ENCODE data around the gene TMEM8B. TPM values are rescaled to one million over a fixed set of nuclear protein-coding genes. Genes with fewer than 3 reads are reported as not detected.

TMEM8B gene
- total RNA-seq, 6 experiments from 2014 or later: 8.7 to 15.2 (median 12.0) TPM

DNA sequence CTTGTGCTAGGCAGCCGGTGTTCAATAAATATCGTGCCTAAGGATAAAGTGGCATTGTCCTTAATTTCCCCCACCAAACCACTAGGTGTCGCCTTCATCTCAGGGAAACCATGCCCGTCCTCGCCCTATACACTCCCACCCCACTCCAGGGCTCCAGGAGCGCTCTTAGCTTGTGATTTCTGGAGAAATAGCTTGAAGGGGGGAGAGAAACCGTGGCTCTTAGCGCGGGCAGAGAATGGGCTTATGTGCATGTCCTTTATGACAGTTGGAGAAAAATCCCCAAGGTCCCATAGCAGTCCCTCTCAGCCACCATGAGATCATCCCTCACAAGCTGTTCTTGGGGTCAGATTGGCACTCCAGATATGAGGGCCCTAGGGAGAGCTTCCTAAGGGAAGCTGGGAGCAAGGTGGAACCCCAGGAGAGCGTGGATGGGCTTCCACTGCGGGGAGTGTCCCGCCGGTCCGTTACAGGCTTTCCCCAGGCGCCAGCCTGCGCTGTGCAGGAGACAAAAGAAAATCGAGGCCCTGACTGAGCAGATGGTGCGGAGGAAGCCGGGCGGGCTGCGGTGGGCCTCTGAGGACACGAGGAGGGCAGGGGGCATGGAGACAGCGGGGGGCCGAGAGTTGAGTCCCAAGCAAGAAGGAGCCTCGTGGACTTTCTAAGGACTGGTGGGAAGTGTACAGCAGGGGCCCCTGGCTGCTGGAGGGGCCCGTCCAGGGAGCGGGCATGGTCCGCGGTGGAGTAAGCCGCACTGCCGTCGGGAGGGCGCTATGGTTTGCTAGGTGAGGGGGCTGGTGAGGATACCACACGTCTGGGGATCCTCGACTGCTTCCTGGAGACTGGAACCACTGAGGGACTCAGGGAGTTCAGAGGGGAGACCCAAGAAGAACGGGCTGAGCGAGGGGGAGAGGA lies 38.4 kb upstream of the TMEM8B start:
- TF ChIP-seq CTCF (IDR thresholded peaks at IDR 0.05): peak; percentile 93
- H3K27me3 Mint-ChIP-seq (ENCODE audit: insufficient read depth): peaks cover 5% of the 10 kb centered on the region
- H3K27ac Mint-ChIP-seq: peak overlapping the region; percentile 82
- peaks cover 49% of the 10 kb centered on the region for H3K4me1 Mint-ChIP-seq (ENCODE audit: low read depth)
- peak overlapping the region; percentile 78 for H3K4me3 Mint-ChIP-seq
- peak; percentile 73 for DNase-seq
- no peaks in the 10 kb centered on the region for H3K36me3 Mint-ChIP-seq (ENCODE audit: low read depth)
- H3K9me3 Mint-ChIP-seq: no peaks in the 10 kb centered on the region

- no peak for TF ChIP-seq CTCF (IDR thresholded peaks at IDR 0.05)
- Mint-ChIP-seq H3K4me1 (ENCODE audit: low read depth) (peaks cover 57% of the 10 kb centered on the region), H3K27me3 (ENCODE audit: insufficient read depth) (peaks cover 5% of the 10 kb centered on the region), H3K36me3 (ENCODE audit: low read depth) (no peaks in the 10 kb centered on the region), H3K9me3 (no peaks in the 10 kb centered on the region), H3K4me3 (peak within 1 kb of the TSS; percentile 82), H3K27ac (peak within 1 kb of the TSS; percentile 82)
- no peak for DNase-seq
Observed at GRCh38 chr9:35791297-35791921, 37.6 kb upstream of the TMEM8B start, which contains the start of gene NPR2. NPR2 (plus strand) TSS chr9:35791591; CDS start chr9:35792409, 818 bp downstream.

- H3K4me3 Mint-ChIP-seq: peak overlapping the region; percentile 82
Observed at GRCh38 chr9:35792024-35792813, 36.8 kb upstream of the TMEM8B start.

GRCh38 chr9:35792826-35793225 lies 36.2 kb upstream of the TMEM8B start:
- no peaks in the 10 kb centered on the region for H3K9me3 Mint-ChIP-seq
- peaks cover 2% of the 10 kb centered on the region for H3K27me3 Mint-ChIP-seq (ENCODE audit: insufficient read depth)
- peak overlapping the region; percentile 82 for H3K4me3 Mint-ChIP-seq
- peak overlapping the region; percentile 68 for H3K27ac Mint-ChIP-seq
- peaks cover 65% of the 10 kb centered on the region for H3K4me1 Mint-ChIP-seq (ENCODE audit: low read depth)
- H3K36me3 Mint-ChIP-seq (ENCODE audit: low read depth): no peaks in the 10 kb centered on the region
- no peak for DNase-seq
- no peak for TF ChIP-seq CTCF (IDR thresholded peaks at IDR 0.05)

More at GRCh38 chr9:35792024-35792813, 36.8 kb upstream of the TMEM8B start:
- no peaks in the 10 kb centered on the region for H3K36me3 Mint-ChIP-seq (ENCODE audit: low read depth)
- no peaks in the 10 kb centered on the region for H3K9me3 Mint-ChIP-seq
- no peak for TF ChIP-seq CTCF (IDR thresholded peaks at IDR 0.05)
- H3K27me3 Mint-ChIP-seq (ENCODE audit: insufficient read depth): peaks cover 5% of the 10 kb centered on the region
- no peak for DNase-seq
- H3K4me1 Mint-ChIP-seq (ENCODE audit: low read depth): peaks cover 65% of the 10 kb centered on the region
- peak overlapping the region; percentile 68 for H3K27ac Mint-ChIP-seq

- no peak for TF ChIP-seq CTCF (IDR thresholded peaks at IDR 0.05)
- peak overlapping the region; percentile 82 for H3K4me3 Mint-ChIP-seq
- H3K27me3 Mint-ChIP-seq (ENCODE audit: insufficient read depth): no peaks in the 10 kb centered on the region; the same call in none of the 2 replicates
- no peaks in the 10 kb centered on the region for H3K36me3 Mint-ChIP-seq (ENCODE audit: low read depth)
- H3K4me1 Mint-ChIP-seq (ENCODE audit: low read depth): peaks cover 69% of the 10 kb centered on the region
- H3K9me3 Mint-ChIP-seq: no peaks in the 10 kb centered on the region
- H3K27ac Mint-ChIP-seq: peak overlapping the region; percentile 13
- DNase-seq: no peak
Observed at GRCh38 chr9:35793461-35793860, 35.6 kb upstream of the TMEM8B start.
